Prostate gland (tissue), 2 donors: Measurements from ENCODE around the gene SPOCK1. TPM values are rescaled to one million over a fixed set of nuclear protein-coding genes. Genes with fewer than 3 reads are reported as not detected.

Experiments
- DNase-seq: peaks from one replicate; pipeline ENCODE4 v3.0.0-alpha.2; 2019; ENCODE audit warnings: low spot score
- H3K27ac ChIP-seq, 2 donors: fragments of 200-600 bp; sonication (generic); 2 replicates each; pipeline ENCODE4 v1.5.1; 2017 to 2019
- H3K27me3 ChIP-seq: fragments of 200-600 bp; sonication (generic); replicated peaks from 2 replicates; pipeline ENCODE4 v1.5.1; 2019; ENCODE audit not compliant: insufficient read depth
- H3K36me3 ChIP-seq, 2 donors: fragments of 200-600 bp; sonication (generic); 1 replicate in 1 of 2; 2 replicates in 1 of 2; pipeline versions ENCODE4 v1.5.1 to v1.8.1; 2017 to 2019
- H3K4me1 ChIP-seq: fragments of 200-600 bp; sonication (generic); replicated peaks from 2 replicates; pipeline ENCODE4 v1.5.1; 2019
- H3K4me3 ChIP-seq, 2 donors: fragments of 200-600 bp; sonication (generic); 2 replicates each; pipeline ENCODE4 v1.5.1; 2017 to 2019
- H3K9me3 ChIP-seq: fragments of 200-600 bp; sonication (generic); 2 replicates; pipeline ENCODE4 v1.5.1; 2017
- POLR2A ChIP-seq: fragments of 450-650 bp; IDR thresholded peaks from one replicate; pipeline ENCODE4 v1.6.1; 2016; ENCODE audit warnings: antibody characterized with exemption, mild to moderate bottlenecking
- POLR2AphosphoS5 ChIP-seq: sonication (generic); formaldehyde crosslinking; IDR thresholded peaks from one replicate; pipeline ENCODE4 v1.6.1; 2017; ENCODE audit warnings: antibody characterized with exemption
- WGBS: methylation state at CpG from one replicate; pipeline ENCODE4 v1.1.5; 2018; 5-methylcytosine and 5-hydroxymethylcytosine counted together
- intact Hi-C: fragments of 100-400 bp; cut with DNase I; formaldehyde crosslinking; loops from one replicate; pipeline ENCODE4 v1.14.2; 2022
- total RNA-seq, 2 donors: library from RNA; depleted of rRNA; stranded (reverse); fragments of >200 nt; gene quantifications; one replicate each; pipeline ENCODE4 v1.1.0, GENCODE V29; 2016
- TF ChIP-seq, protein P1 (sequence below), 4 experiments: fragments of 200-600 bp in 2 of 4; fragments of 450-650 bp in 2 of 4; sonication (generic) in 2 of 4; IDR thresholded peaks; 1 replicate in 3 of 4; 2 replicates in 1 of 4; pipeline ENCODE4 v1.5.1; 2016 to 2019; ENCODE audit warnings: antibody characterized with exemption in 4 of 4, mild to moderate bottlenecking in 2 of 4, moderate library complexity in 2 of 4

Gene SPOCK1
- total RNA-seq, 2 donors from 2014 or later: 89.4 to 92.9 TPM

- Histone ChIP-seq H3K36me3 (no peaks in the 10 kb centered on the region), H3K9me3 (no peaks in the 10 kb centered on the region), H3K27me3 (no peaks in the 10 kb centered on the region), H3K27ac (no peak overlapping the region), H3K4me3 (no peak overlapping the region), H3K4me1 (no peaks in the 10 kb centered on the region)
- no peak for DNase-seq
- WGBS: 48% methylated on average over 6 of the region's 6 CpGs
- intact Hi-C loops: no loop called here
- TF ChIP-seq POLR2AphosphoS5: no peak
- TF ChIP-seq, protein P1, sequence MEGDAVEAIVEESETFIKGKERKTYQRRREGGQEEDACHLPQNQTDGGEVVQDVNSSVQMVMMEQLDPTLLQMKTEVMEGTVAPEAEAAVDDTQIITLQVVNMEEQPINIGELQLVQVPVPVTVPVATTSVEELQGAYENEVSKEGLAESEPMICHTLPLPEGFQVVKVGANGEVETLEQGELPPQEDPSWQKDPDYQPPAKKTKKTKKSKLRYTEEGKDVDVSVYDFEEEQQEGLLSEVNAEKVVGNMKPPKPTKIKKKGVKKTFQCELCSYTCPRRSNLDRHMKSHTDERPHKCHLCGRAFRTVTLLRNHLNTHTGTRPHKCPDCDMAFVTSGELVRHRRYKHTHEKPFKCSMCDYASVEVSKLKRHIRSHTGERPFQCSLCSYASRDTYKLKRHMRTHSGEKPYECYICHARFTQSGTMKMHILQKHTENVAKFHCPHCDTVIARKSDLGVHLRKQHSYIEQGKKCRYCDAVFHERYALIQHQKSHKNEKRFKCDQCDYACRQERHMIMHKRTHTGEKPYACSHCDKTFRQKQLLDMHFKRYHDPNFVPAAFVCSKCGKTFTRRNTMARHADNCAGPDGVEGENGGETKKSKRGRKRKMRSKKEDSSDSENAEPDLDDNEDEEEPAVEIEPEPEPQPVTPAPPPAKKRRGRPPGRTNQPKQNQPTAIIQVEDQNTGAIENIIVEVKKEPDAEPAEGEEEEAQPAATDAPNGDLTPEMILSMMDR (IDR thresholded peaks at IDR 0.05): no peak
- TF ChIP-seq POLR2A: no peak
Measured at GRCh38 chr5:137453483-137454080, 45.5 kb downstream of the SPOCK1 start.

DNA sequence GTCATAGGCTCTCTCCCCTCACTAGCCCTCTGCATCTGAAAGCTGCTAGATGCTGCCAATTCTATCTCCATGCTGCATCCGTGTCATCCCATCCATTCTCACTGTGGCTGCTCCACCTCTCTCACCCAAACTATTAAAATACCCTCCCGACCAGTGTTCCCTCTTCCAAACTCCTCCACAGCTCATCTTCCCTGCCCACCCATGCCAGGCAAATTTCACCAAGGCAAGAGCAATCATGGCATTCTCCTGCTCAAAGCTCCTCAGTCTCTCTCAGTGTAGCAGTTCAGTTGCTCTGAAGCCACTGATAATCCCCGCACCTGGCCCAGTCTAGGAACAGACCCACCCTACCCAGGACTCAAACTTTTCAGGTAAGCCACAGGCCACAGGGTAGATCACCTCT lies 48.4 kb downstream of the SPOCK1 start:
- H3K4me1 ChIP-seq: no peaks in the 10 kb centered on the region
- H3K27ac ChIP-seq: no peak overlapping the region
- no peak for DNase-seq
- no peaks in the 10 kb centered on the region for H3K9me3 ChIP-seq
- H3K36me3 ChIP-seq: no peaks in the 10 kb centered on the region
- 63% methylated on average over 3 of the region's 3 CpGs for WGBS
- no peak overlapping the region for H3K4me3 ChIP-seq
- TF ChIP-seq, protein P1 (IDR thresholded peaks at IDR 0.05): no peak
- TF ChIP-seq POLR2AphosphoS5 (no peak), POLR2A (no peak)
- no peaks in the 10 kb centered on the region for H3K27me3 ChIP-seq
- intact Hi-C loops: no loop called here

DNA sequence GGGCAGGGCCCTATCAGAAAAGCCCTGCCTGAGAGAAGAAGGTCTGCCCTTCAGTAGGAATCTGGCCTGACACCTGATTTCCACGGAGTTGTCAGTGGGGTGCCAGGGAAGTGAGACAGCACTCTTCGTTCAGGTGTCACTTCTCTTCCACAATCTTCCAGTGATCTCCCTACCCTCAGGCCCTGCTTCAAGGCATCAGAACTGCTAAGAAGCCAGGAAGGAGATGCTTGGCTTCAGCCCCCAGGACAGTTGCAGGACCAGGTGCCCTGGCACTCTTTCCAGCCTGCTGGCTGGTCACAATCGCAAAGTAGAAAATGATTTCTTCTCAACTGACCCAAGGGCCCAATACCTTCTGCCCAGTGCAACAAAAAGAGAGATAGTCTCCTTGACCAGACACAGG lies 50.3 kb downstream of the SPOCK1 start:
- no peak for DNase-seq
- Histone ChIP-seq H3K27ac (no peak overlapping the region), H3K4me1 (no peaks in the 10 kb centered on the region), H3K36me3 (no peaks in the 10 kb centered on the region), H3K9me3 (no peaks in the 10 kb centered on the region), H3K4me3 (no peak overlapping the region), H3K27me3 (no peaks in the 10 kb centered on the region)
- no peak for TF ChIP-seq POLR2A
- TF ChIP-seq, protein P1 (IDR thresholded peaks at IDR 0.05): no peak
- TF ChIP-seq POLR2AphosphoS5: no peak
- WGBS: 66% methylated on average over 3 of the region's 3 CpGs
- intact Hi-C loops: no loop called here

GRCh38 chr5:137446615-137447014 lies 52.5 kb downstream of the SPOCK1 start:
- WGBS: 44% methylated on average over 4 of the region's 4 CpGs
- no peaks in the 10 kb centered on the region for H3K36me3 ChIP-seq
- H3K27ac ChIP-seq: no peak overlapping the region
- no peaks in the 10 kb centered on the region for H3K9me3 ChIP-seq
- no peak for DNase-seq
- TF ChIP-seq, protein P1 (IDR thresholded peaks at IDR 0.05): no peak
- TF ChIP-seq POLR2A: no peak
- no peak for TF ChIP-seq POLR2AphosphoS5
- intact Hi-C loops: no loop called here
- no peaks in the 10 kb centered on the region for H3K27me3 ChIP-seq
- H3K4me3 ChIP-seq: no peak overlapping the region
- no peaks in the 10 kb centered on the region for H3K4me1 ChIP-seq

GRCh38 chr5:137446151-137446550 lies 53.0 kb downstream of the SPOCK1 start:
- TF ChIP-seq POLR2A (no peak), POLR2AphosphoS5 (no peak)
- TF ChIP-seq, protein P1 (IDR thresholded peaks at IDR 0.05): no peak
- no peak for DNase-seq
- no peaks in the 10 kb centered on the region for H3K4me1 ChIP-seq
- WGBS: 53% methylated on average over 1 of the region's 1 CpG
- no peak overlapping the region for H3K4me3 ChIP-seq
- no peak overlapping the region for H3K27ac ChIP-seq
- intact Hi-C loops: no loop called here
- H3K27me3 ChIP-seq: no peaks in the 10 kb centered on the region
- H3K36me3 ChIP-seq: no peaks in the 10 kb centered on the region
- no peaks in the 10 kb centered on the region for H3K9me3 ChIP-seq
